H9 (cell line): Measurements from ENCODE around the gene C1QTNF2. TPM values are rescaled to one million over a fixed set of nuclear protein-coding genes. Genes with fewer than 3 reads are reported as not detected.

Experiments used
- DNase-seq: peaks from one replicate; pipeline ENCODE4 v3.0.0-alpha.2; 2017
- H2AFZ ChIP-seq: one replicate; pipeline ENCODE4 v1.6.1; 2013; ENCODE audit warnings: mild to moderate bottlenecking, low read length, control low read depth, moderate library complexity
- H2AK5ac ChIP-seq: 2 replicates; pipeline ENCODE4 v1.6.1; 2013; ENCODE audit warnings: low read length, control low read depth, mixed read lengths; ENCODE audit not compliant: insufficient read length
- H2BK120ac ChIP-seq: one replicate; pipeline ENCODE4 v1.6.1; 2013; ENCODE audit warnings: low read depth, mild to moderate bottlenecking, low read length, control low read depth, inconsistent platforms; ENCODE audit not compliant: poor library complexity, severe bottlenecking
- H2BK12ac ChIP-seq: 2 replicates; pipeline ENCODE4 v1.6.1; 2013; ENCODE audit warnings: low read length, control low read depth, mixed read lengths, low read depth; ENCODE audit not compliant: insufficient read length
- H2BK15ac ChIP-seq: 2 replicates; pipeline ENCODE4 v1.6.1; 2013; ENCODE audit warnings: low read depth, low read length, control low read depth
- H2BK20ac ChIP-seq: one replicate; pipeline ENCODE4 v1.6.1; 2013; ENCODE audit warnings: low read depth, mild to moderate bottlenecking, low read length, control low read depth, inconsistent platforms; ENCODE audit not compliant: poor library complexity, severe bottlenecking
- H2BK5ac ChIP-seq: 2 replicates; pipeline ENCODE4 v1.6.1; 2013; ENCODE audit warnings: low read length, control low read depth, mixed read lengths; ENCODE audit not compliant: insufficient read length
- H3K14ac ChIP-seq: 2 replicates; pipeline ENCODE4 v1.6.1; 2013; ENCODE audit warnings: low read length, control low read depth; ENCODE audit not compliant: insufficient read depth
- H3K18ac ChIP-seq: 2 replicates; pipeline ENCODE4 v1.6.1; 2013; ENCODE audit warnings: low read depth, mild to moderate bottlenecking, mixed read lengths, low read length, control low read depth; ENCODE audit not compliant: insufficient read length
- H3K23ac ChIP-seq: 2 replicates; pipeline ENCODE4 v1.6.1; 2013; ENCODE audit warnings: low read length, control low read depth, mixed read lengths, low read depth; ENCODE audit not compliant: insufficient read length
- H3K23me2 ChIP-seq: 2 replicates; pipeline ENCODE4 v1.6.1; 2013; ENCODE audit warnings: low read depth, mild to moderate bottlenecking, mixed read lengths, low read length, control low read depth; ENCODE audit not compliant: insufficient read length, poor library complexity, severe bottlenecking
- H3K27ac ChIP-seq: 2 replicates; pipeline ENCODE4 v1.5.1; 2013; ENCODE audit warnings: low read length, control low read depth, mixed read lengths, low read depth; ENCODE audit not compliant: insufficient read length
- H3K27me3 ChIP-seq: 2 replicates; pipeline ENCODE4 v1.6.1; 2013; ENCODE audit warnings: low read length, control low read depth, inconsistent platforms; ENCODE audit not compliant: insufficient read depth
- H3K4ac ChIP-seq: 2 replicates; pipeline ENCODE4 v1.6.1; 2013; ENCODE audit warnings: low read depth, mild to moderate bottlenecking, control low read depth, inconsistent platforms, low read length, moderate library complexity
- H3K4me1 ChIP-seq: 2 replicates; pipeline ENCODE4 v1.6.1; 2013; ENCODE audit warnings: low read length, control low read depth, inconsistent platforms; ENCODE audit not compliant: insufficient read depth
- H3K4me2 ChIP-seq: 2 replicates; pipeline ENCODE4 v1.6.1; 2013; ENCODE audit warnings: low read length, control low read depth, mixed read lengths; ENCODE audit not compliant: insufficient read length, insufficient read depth
- H3K56ac ChIP-seq: 2 replicates; pipeline ENCODE4 v1.6.1; 2013; ENCODE audit warnings: low read depth, mild to moderate bottlenecking, mixed read lengths, low read length, control low read depth; ENCODE audit not compliant: insufficient read length
- H3K79me1 ChIP-seq: 2 replicates; pipeline ENCODE4 v1.6.1; 2013; ENCODE audit warnings: low read depth, mild to moderate bottlenecking, moderate library complexity, low read length, control low read depth, inconsistent platforms; ENCODE audit not compliant: insufficient read depth, poor library complexity, severe bottlenecking
- H3K79me2 ChIP-seq: 2 replicates; pipeline ENCODE4 v1.6.1; 2013; ENCODE audit warnings: low read length, control low read depth, inconsistent platforms; ENCODE audit not compliant: insufficient read depth
- H3K9ac ChIP-seq: 2 replicates; pipeline ENCODE4 v1.6.1; 2013; ENCODE audit warnings: low read length, control low read depth, mixed read lengths; ENCODE audit not compliant: insufficient read length; ENCODE audit errors: extremely low read depth
- H3K9me3 ChIP-seq: one replicate; pipeline ENCODE4 v1.6.1; 2013; ENCODE audit warnings: low read depth, low read length, inconsistent platforms; ENCODE audit not compliant: control insufficient read depth
- H3T11ph ChIP-seq: one replicate; pipeline ENCODE4 v1.6.1; 2013; ENCODE audit warnings: mild to moderate bottlenecking, low read length, control low read depth, inconsistent platforms
- H4K20me1 ChIP-seq: one replicate; pipeline ENCODE4 v1.6.1; 2013; ENCODE audit not compliant: control insufficient read depth, insufficient read length, insufficient read depth
- H4K5ac ChIP-seq: 2 replicates; pipeline ENCODE4 v1.6.1; 2013; ENCODE audit warnings: low read depth, mild to moderate bottlenecking, mixed read lengths, low read length, control low read depth; ENCODE audit not compliant: insufficient read length
- H4K8ac ChIP-seq: replicated peaks from 2 replicates; pipeline ENCODE4 v1.6.1; 2013; ENCODE audit warnings: low read length, control low read depth, mixed read lengths, low read depth; ENCODE audit not compliant: insufficient read length
- H4K91ac ChIP-seq: 2 replicates; pipeline ENCODE4 v1.6.1; 2013; ENCODE audit warnings: low read depth, mild to moderate bottlenecking, moderate library complexity, mixed read lengths, low read length, control low read depth; ENCODE audit not compliant: insufficient read length
- H3K27ac Mint-ChIP-seq, 3 experiments: 2 replicates in 2 of 3; 3 replicates in 1 of 3; pipeline ENCODE4 v1.8.0; 2020 to 2021; ENCODE audit warnings: mixed read lengths in 3 of 3, mild to moderate bottlenecking in 1 of 3, moderate library complexity in 1 of 3
- H3K27me3 Mint-ChIP-seq: 2 replicates; pipeline ENCODE4 v1.8.0; 2021; ENCODE audit warnings: low read depth, mild to moderate bottlenecking, moderate library complexity, mixed read lengths
- H3K36me3 Mint-ChIP-seq, 3 experiments: 2 replicates in 2 of 3; 3 replicates in 1 of 3; pipeline ENCODE4 v1.8.0; 2020 to 2021; ENCODE audit warnings: low read depth in 3 of 3, mixed read lengths in 3 of 3; ENCODE audit not compliant: insufficient read depth in 1 of 3
- H3K4me1 Mint-ChIP-seq, 2 experiments: 2 replicates each; pipeline ENCODE4 v1.8.0; 2020; ENCODE audit warnings: mixed read lengths in 2 of 2
- H3K4me3 Mint-ChIP-seq, 2 experiments: 2 replicates in 1 of 2; 3 replicates in 1 of 2; pipeline ENCODE4 v1.8.0; 2020 to 2021; ENCODE audit warnings: mild to moderate bottlenecking in 2 of 2, mixed read lengths in 2 of 2, moderate library complexity in 1 of 2
- H3K9me3 Mint-ChIP-seq, 2 experiments: 2 replicates in 1 of 2; 3 replicates in 1 of 2; pipeline ENCODE4 v1.8.0; 2020; ENCODE audit warnings: mild to moderate bottlenecking in 2 of 2, mixed read lengths in 2 of 2, moderate library complexity in 1 of 2
- CTCF ChIP-seq: fragments of 200-600 bp; sonication (generic); conservative IDR thresholded peaks from 3 replicates; pipeline ENCODE4 v1.8.0; 2021; ENCODE audit warnings: antibody characterized with exemption, mild to moderate bottlenecking
- WGBS: extraction: QIAGEN DNeasy Blood & Tissue Kit; methylation state at CpG from one replicate; pipeline ENCODE4 v1.1.7; 2013; ENCODE audit warnings: missing lambda C conversion rate, low lambda C conversion rate, mixed read lengths; ENCODE audit not compliant: insufficient read length; ENCODE audit errors: extremely low coverage; 5-methylcytosine and 5-hydroxymethylcytosine counted together
- total RNA-seq: library from RNA; stranded (reverse); gene quantifications from 2 replicates; pipeline ENCODE4 v1.2.1, GENCODE V29; 2021

The C1QTNF2 gene
- total RNA-seq, 1 experiment from 2014 or later: 0.59 TPM

- WGBS: no CpG with 5 or more reads among the region's 6 CpGs
- Histone ChIP-seq H3K79me1 (no peaks in the 10 kb centered on the region), H3K14ac (no peak overlapping the region), H2BK5ac (no peak overlapping the region), H3T11ph (no peak overlapping the region), H3K27me3 (no peaks in the 10 kb centered on the region), H3K9me3 (no peaks in the 10 kb centered on the region), H3K9ac (no peak overlapping the region), H2BK20ac (no peak overlapping the region), H3K23me2 (no peaks in the 10 kb centered on the region), H3K56ac (no peak overlapping the region), H4K8ac (no peak overlapping the region), H3K18ac (no peak overlapping the region), H3K4me1 (peaks cover 2% of the 10 kb centered on the region; the same call in 1 of the 2 replicates), H4K5ac (no peak overlapping the region), H2BK15ac (no peak overlapping the region), H3K4me2 (no peak overlapping the region), H2BK12ac (no peak overlapping the region), H4K20me1 (no peaks in the 10 kb centered on the region), H3K79me2 (no peaks in the 10 kb centered on the region), H2AK5ac (no peak overlapping the region), H4K91ac (no peak overlapping the region), H2AFZ (no peak overlapping the region), H3K27ac (no peak overlapping the region), H3K4ac (no peak overlapping the region), H3K23ac (no peak overlapping the region), H2BK120ac (no peak overlapping the region)
- TF ChIP-seq CTCF: no peak
- H3K36me3 Mint-ChIP-seq: no peaks in the 10 kb centered on the region
- H3K9me3 Mint-ChIP-seq: no peaks in the 10 kb centered on the region
- H3K4me3 Mint-ChIP-seq: no peak overlapping the region
- no peaks in the 10 kb centered on the region; the same call in none of the 2 replicates for H3K27me3 Mint-ChIP-seq
- peaks cover 7 to 9% of the 10 kb centered on the region in 2 experiments for H3K4me1 Mint-ChIP-seq
- H3K27ac Mint-ChIP-seq: no peak overlapping the region
- no peak for DNase-seq
Measured at GRCh38 chr5:160347448-160347847, 23.0 kb downstream of the C1QTNF2 start.
